GM18526 (cell line): ENCODE results near the gene CBL.

Source experiments
- POLR2A ChIP-seq: IDR thresholded peaks from 3 replicates; pipeline ENCODE4 v1.6.1; 2011; ENCODE audit not compliant: insufficient read length; ENCODE audit errors: extremely low read depth

The CBL gene

DNA sequence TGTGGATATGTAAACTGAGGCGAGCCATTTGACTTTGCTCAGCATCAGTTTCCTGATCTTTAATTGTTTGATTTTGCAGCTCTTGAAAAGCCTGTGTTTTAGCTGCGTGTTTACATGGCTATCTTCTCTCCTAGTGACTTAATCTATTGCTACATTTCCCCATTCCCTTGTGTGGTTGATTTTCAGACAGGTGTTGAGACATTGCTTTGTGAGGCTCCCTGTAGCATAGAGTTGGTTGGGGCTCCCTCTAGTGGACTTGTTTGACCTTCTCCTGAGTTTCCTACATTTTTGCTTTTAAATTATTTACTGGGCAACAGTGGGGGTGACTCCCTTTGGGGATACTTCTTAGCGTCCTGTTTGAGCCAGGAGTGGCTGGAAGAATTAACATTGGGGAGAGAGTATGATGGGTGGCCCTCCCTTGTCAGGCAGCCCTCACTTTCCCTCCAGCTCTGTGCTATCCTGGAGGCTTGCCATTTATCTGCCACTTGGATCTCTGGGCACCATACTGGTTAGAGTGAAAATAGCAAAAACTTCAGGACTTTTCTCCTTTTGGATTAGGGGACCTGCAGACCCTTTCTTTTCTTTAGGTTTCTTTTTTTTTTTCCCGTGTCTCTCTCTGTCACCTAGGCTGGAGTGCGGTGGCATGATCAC, 9.2 kb upstream of the CBL start:
- no peak for TF ChIP-seq POLR2A

DNA sequence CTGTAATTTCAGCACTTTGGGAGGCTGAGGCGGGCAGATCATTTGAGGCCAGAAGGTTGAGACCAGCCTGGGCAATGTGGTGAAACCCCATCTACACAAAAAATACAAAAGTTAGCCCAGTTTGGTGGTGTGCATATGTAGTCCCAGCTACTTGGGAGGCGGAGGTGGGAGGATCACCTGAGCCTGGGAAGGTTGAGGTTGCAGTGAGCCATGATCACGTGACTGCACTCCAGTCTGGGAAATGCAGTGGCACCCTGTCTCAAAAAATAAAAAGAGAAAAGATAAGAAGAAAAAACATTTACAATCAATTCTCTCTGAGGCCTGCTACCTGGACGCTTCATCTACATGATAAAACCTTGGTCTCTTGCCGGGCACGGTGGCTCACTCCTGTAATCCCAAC, 7.2 kb upstream of the CBL start:
- TF ChIP-seq POLR2A, result no peak

DNA sequence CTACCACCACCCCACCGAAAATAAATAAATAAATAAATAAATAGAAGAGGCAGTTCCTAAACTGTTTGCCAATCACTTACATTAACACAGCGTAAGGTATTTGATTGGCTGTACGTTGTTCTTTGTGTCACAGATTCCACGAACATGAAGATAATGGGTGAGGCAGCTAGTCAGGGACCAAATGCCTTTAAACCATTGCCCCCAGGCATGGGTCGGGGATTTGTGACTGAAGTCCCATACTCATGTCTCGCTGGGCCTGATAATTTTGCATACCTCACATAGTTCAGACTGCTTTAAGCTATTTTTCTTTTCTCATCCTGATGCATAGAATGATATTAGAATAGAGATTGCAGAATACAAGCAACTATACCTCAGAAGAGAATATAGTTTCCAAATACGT, 3.6 kb upstream of the CBL start:
- no peak for TF ChIP-seq POLR2A

DNA sequence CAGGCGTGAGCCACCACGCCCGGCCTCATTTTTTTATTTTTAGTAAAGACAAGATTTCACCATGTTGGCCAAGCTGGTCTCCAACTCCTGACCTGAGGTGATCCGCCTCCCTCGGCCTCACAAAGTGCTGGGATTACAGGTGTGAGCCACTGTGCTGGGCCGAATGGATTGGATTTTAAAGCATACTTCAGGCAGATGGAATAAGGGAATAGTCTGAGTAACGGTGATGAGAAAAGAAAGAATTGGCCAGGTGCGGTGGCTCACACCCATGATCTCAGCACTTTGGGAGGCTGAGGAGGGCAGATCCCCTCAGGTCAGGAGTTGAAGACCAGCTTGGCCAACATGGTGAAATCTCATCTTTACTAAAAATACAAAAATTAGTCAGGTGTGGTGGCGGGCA, 2.1 kb upstream of the CBL start:
- no peak for TF ChIP-seq POLR2A

GRCh38 chr11:119205080-119205479, 1.1 kb upstream of the CBL start:
- TF ChIP-seq POLR2A, result no peak

- no peak for TF ChIP-seq POLR2A
These were observed 624 bp downstream of the CBL start for GRCh38 chr11:119206511-119207414.

GRCh38 chr11:119207415-119207960, 1.3 kb downstream of the CBL start:
- no peak for TF ChIP-seq POLR2A

- TF ChIP-seq POLR2A, result no peak
These were observed 3.0 kb downstream of the CBL start for GRCh38 chr11:119209186-119209585.

DNA sequence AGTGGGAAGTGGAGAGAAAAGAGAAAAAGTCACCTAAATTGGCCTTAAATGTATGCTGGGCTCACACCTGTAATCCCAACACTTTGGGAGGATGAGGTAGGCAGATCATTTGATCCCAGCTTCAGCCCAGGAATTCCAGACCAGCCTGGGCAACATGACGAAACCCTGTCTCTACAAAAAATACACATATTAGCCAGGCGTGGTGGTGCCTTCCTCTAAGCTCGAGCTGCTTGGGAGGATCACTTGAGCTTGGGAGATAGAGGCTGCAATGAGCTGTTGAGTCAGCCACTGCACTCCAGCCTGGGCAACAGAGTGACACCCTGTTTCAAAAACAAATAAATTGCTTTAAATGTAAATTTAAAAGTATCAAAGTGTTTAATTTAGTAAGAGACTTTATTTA, 3.9 kb downstream of the CBL start:
- no peak for TF ChIP-seq POLR2A

- no peak for TF ChIP-seq POLR2A
These were observed 12.2 kb downstream of the CBL start for GRCh38 chr11:119218141-119218878.

- TF ChIP-seq POLR2A, result no peak
These were observed 16.2 kb downstream of the CBL start for GRCh38 chr11:119222308-119222707.

DNA sequence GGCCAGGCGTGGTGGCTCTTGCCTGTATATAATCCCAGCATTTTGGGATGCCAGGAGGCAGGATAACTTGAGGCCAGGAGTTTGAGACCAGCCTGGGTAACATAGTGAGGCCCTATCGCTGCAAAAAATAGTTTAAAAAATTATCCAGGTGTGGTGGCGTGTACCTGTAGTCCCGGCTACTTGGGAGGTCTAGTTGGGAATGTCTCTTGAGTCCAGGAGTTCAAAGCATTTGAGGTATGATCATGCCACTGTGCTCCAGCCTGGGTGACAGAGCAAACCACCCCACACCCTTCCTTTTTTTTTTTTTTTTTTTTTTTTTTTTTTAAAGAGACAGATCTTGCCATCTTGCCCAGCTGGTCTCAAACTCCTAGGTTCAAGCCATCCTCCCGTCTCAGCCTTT, 16.8 kb downstream of the CBL start:
- no peak for TF ChIP-seq POLR2A

GRCh38 chr11:119223856-119224255, 17.7 kb downstream of the CBL start:
- TF ChIP-seq POLR2A, result no peak

DNA sequence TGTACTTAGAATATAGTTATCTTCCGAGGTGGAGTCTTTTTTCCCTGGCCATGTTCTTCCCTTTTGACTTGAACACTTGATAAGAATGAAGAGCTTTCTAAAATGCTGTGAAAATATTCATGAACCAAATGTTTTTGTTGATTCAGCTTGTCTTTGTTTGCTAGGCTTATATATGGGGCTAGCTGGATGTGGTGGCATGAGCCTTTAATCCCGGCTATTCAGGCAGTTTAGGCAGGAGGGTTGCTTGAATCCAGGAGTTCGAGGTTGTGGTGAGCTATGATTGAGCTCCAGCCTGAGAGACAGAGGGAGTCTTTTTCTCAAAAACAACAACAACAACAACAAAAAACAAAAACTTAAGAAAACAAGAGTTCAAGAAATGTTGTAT, 23.1 kb downstream of the CBL start:
- TF ChIP-seq POLR2A, result no peak

- no peak for TF ChIP-seq POLR2A
These were observed 23.6 kb downstream of the CBL start for GRCh38 chr11:119229741-119230140.

GRCh38 chr11:119236490-119236889, 30.4 kb downstream of the CBL start:
- TF ChIP-seq POLR2A, result no peak
